ENCODE results near the gene VEGFB.

The VEGFB gene

DNA sequence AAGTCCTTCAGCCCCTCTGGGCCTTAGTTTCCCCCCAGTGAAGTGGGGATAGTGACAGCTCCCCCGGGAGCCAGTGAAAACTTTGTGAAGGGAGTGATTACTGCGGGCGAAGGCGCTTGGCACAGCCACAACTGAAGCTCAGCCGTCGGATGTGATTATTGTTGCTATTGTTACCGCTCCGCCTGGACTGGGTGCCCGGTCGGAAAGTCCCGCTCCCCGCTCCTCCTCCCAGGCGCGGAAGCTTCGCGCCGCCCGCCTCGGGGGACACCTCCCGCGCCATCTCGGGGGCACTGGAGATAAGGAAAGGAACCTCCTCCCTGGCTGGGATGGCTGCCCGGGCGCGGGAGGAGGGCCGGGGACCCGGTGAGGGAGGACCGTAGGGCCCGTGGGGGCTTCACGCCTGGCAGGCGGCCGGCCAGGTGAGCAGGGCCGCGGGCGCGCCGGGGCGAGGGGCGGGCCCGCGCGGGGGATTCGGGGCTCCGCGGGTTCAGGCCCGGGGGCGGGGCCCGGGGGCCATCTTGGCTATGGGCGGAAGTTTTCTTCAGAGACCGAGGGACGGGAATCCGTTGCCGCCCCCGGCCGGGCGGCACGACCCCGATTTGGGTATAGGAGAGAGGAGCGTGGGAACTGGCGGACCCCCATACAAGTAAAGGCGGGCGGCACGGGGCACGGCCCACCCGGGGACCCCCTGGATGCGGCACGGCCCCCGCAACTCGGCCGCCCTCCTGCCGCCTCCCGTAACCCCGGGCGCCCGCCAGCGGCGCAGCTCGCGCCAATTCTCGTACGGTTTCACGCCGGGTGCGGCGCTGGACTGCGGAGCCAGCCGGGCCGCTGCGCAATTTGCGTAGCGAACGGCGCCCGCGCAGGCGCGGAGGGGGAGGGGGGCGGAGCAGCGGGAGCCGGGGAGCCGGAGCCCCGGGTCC, 50.8 kb downstream of the VEGFB start, which contains the start of gene GPR137:
Gene GPR137, plus strand, starts transcription at position 887 of the 923 bp plus-strand sequence. CDS start 677 bp downstream, outside the sequence.
- DNase-seq, result peak; percentile 72

DNA sequence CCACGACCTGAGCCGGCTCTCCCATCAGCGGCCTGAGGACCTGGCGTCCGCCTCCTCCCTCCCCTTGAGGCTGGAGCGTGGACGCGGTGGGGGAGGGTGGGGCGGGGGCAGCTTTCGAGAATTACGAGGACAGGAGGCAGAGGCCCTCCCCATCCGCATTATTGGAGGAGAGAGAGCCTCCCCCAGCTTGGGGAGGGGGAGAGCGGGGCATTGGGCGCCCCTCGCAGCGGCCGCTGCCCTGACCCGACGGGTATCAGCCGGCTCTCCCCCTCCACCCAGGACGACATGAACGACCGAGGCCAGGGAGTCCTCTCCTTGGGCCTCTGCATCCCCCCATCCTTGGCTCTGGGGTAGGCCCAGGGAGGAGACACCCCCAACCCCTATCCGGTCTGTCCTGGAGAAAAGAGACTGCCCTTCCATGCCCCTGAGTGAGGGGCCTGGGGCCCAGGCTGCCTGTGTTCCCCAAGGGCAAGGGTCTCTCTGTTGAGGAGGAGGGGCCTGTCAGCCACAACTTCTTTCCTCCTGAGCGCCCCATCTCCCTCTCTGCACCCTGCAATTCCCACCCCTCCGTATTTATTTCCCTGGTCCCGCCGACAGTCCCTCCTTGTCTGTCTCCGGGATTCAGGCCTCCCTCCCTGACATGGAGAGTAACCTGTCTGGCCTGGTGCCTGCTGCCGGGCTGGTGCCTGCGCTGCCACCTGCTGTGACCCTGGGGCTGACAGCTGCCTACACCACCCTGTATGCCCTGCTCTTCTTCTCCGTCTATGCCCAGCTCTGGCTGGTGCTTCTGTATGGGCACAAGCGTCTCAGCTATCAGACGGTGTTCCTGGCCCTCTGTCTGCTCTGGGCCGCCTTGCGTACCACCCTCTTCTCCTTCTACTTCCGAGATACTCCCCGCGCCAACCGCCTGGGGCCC, 51.8 kb downstream of the VEGFB start:
- no peak for DNase-seq

DNA sequence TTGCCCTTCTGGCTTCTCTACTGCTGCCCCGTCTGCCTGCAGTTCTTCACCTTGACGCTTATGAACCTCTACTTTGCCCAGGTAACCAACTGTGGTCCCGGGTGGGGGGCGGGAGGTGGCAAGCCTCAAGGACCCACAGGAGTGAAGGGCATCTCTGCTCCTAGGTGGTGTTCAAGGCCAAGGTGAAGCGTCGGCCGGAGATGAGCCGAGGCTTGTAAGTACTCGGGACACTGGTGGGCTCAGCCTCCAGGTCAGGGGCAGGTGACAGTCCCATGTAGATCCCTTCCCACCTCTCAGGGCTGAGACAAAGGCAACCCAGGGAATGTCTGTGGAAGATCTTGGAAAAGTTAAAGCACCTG, 52.4 kb downstream of the VEGFB start:
- DNase-seq, result no peak

DNA sequence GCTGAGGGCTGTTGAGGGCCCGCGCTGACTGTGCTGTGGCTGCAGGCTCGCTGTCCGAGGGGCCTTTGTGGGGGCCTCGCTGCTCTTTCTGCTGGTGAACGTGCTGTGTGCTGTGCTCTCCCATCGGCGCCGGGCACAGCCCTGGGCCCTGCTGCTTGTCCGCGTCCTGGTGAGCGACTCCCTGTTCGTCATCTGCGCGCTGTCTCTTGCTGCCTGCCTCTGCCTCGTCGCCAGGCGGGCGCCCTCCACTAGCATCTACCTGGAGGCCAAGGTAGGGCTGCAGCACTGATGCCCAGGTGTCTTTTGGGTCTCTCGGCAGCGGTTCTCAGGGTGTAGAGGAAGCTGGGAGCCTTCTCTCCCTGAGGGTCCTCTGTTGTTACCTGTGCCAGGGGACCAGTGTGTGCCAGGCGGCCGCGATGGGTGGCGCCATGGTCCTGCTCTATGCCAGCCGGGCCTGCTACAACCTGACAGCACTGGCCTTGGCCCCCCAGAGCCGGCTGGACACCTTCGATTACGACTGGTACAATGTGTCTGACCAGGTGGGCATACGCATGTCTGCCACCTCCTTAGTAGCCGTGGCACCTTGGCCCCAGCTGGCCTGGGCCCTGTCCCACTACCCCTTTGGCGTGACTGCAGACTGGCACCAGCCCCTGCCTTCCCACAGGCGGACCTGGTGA, 53.4 kb downstream of the VEGFB start:
- DNase-seq, result no peak

DNA sequence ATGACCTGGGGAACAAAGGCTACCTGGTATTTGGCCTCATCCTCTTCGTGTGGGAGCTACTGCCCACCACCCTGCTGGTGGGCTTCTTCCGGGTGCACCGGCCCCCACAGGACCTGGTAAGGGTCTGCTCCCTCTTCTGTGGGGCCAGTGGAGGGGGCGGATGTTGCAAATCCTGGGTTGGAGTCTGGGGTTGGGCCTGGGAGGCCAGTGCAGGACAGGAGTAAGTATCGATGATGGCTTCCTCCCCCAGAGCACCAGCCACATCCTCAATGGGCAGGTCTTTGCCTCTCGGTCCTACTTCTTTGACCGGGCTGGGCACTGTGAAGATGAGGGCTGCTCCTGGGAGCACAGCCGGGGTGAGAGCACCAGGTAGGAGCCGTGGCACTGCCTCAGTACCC, 54.0 kb downstream of the VEGFB start:
- no peak for DNase-seq

Data from fibroblast of skin of back (primary cell).